ENCODE data around the gene RPS2.

DNA sequence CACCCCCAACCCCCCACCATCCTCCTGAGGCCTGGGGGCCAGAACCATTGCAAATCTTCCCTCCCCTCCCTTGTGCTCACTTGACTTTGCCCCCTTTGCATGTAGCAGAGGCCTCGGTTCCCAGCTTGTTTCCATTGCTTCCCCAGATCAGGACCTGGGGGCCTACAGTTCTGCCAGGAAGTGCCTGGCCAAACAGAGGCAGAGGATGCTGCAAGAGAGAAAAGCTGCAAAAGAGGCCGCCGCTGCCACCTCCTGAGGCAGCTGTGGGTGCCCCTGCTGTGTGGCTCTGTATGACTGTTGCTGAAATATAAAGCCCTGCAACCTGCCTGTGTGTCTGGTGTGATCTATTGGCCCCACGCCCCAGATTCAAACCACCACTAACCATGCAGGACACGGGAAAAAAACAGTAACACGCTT lies 3.0 kb downstream of the RPS2 start:
- no peak for TF ChIP-seq POLR2A (IDR thresholded peaks at IDR 0.05)
- TF ChIP-seq, protein P1, sequence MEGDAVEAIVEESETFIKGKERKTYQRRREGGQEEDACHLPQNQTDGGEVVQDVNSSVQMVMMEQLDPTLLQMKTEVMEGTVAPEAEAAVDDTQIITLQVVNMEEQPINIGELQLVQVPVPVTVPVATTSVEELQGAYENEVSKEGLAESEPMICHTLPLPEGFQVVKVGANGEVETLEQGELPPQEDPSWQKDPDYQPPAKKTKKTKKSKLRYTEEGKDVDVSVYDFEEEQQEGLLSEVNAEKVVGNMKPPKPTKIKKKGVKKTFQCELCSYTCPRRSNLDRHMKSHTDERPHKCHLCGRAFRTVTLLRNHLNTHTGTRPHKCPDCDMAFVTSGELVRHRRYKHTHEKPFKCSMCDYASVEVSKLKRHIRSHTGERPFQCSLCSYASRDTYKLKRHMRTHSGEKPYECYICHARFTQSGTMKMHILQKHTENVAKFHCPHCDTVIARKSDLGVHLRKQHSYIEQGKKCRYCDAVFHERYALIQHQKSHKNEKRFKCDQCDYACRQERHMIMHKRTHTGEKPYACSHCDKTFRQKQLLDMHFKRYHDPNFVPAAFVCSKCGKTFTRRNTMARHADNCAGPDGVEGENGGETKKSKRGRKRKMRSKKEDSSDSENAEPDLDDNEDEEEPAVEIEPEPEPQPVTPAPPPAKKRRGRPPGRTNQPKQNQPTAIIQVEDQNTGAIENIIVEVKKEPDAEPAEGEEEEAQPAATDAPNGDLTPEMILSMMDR (IDR thresholded peaks at IDR 0.05) = no peak
